Kidney glomerular epithelial cell (primary cell): ENCODE measurements around the gene JMJD7.

ENCODE experiments used
- DNase-seq: peaks from one replicate; lab custom pipeline; 2025; lab: John Stamatoyannopoulos, UW

The JMJD7 gene

GRCh38 chr15:41844814-41845213 lies 16.9 kb downstream of the JMJD7 start:
- no peak for DNase-seq

- DNase-seq, result no peak
Measured at GRCh38 chr15:41847206-41847605, 19.3 kb downstream of the JMJD7 start.

GRCh38 chr15:41847981-41848380 lies 20.1 kb downstream of the JMJD7 start:
- no peak for DNase-seq

GRCh38 chr15:41848631-41849030 lies 20.7 kb downstream of the JMJD7 start:
- DNase-seq, result no peak

- no peak for DNase-seq
Measured at GRCh38 chr15:41849204-41849603, 21.3 kb downstream of the JMJD7 start.

GRCh38 chr15:41849861-41850260 lies 22.0 kb downstream of the JMJD7 start:
- no peak for DNase-seq

- DNase-seq, result no peak
Measured at GRCh38 chr15:41850482-41851166, 22.7 kb downstream of the JMJD7 start.

- DNase-seq, result no peak
Measured at GRCh38 chr15:41851167-41851523, 23.3 kb downstream of the JMJD7 start.

- DNase-seq, result no peak
Measured at GRCh38 chr15:41851755-41852370, 24.0 kb downstream of the JMJD7 start.

- DNase-seq, result no peak
Measured at GRCh38 chr15:41852736-41853590, 25.1 kb downstream of the JMJD7 start.

GRCh38 chr15:41853831-41854230 lies 25.9 kb downstream of the JMJD7 start:
- DNase-seq, result no peak

- DNase-seq, result no peak
Measured at GRCh38 chr15:41854443-41854842, 26.6 kb downstream of the JMJD7 start.

GRCh38 chr15:41855261-41855961 lies 27.5 kb downstream of the JMJD7 start:
- DNase-seq, result no peak

- no peak for DNase-seq
Measured at GRCh38 chr15:41856262-41856661, 28.4 kb downstream of the JMJD7 start.

GRCh38 chr15:41856716-41857115 lies 28.8 kb downstream of the JMJD7 start:
- DNase-seq, result no peak

GRCh38 chr15:41857316-41857715 lies 29.4 kb downstream of the JMJD7 start:
- DNase-seq, result no peak

GRCh38 chr15:41858756-41859155 lies 30.9 kb downstream of the JMJD7 start:
- DNase-seq, result no peak

- no peak for DNase-seq
Measured at GRCh38 chr15:41860049-41860828, 32.3 kb downstream of the JMJD7 start.

GRCh38 chr15:41861736-41862356 lies 34.0 kb downstream of the JMJD7 start:
- DNase-seq, result no peak

GRCh38 chr15:41862515-41863116 lies 34.7 kb downstream of the JMJD7 start:
- DNase-seq, result no peak
